GM12892 (cell line): Measurements from ENCODE around the gene UBE2Z. TPM values are rescaled to one million over a fixed set of nuclear protein-coding genes. Genes with fewer than 3 reads are reported as not detected.
"Not testable (repeated sequence)": the region's sequence is repeated elsewhere in the genome, so short reads cannot be mapped to it uniquely, and the experiment has no call there.

Experiments
- DNase-seq: peaks from one replicate; pipeline ENCODE4 v3.0.0; 2011; ENCODE audit not compliant: insufficient read length
- FAIRE-seq: peaks from 2 replicates; lab custom pipeline; 2011; peaks lifted over from hg19 to GRCh38; lab: Jason Lieb, UNC
- POLR2A ChIP-seq: IDR thresholded peaks from 2 replicates; pipeline ENCODE4 v1.6.1; 2011; ENCODE audit warnings: low read depth, low read length, control low read depth
- POLR2AphosphoS5 ChIP-seq: IDR thresholded peaks from 2 replicates; pipeline ENCODE4 v1.6.1; 2011; ENCODE audit warnings: low read depth, low read length, control low read depth
- TAF1 ChIP-seq: IDR thresholded peaks from 2 replicates; pipeline ENCODE4 v1.6.1; 2011; ENCODE audit warnings: low read depth, mild to moderate bottlenecking, control low read depth, low read length, borderline replicate concordance
- polyA plus RNA-seq: library from polyadenylated mRNA; unstranded; fragments of >200 nt; gene quantifications from one replicate; pipeline ENCODE4 v1.2.1, GENCODE V29; 2012; ENCODE audit warnings: missing spikeins, inconsistent platforms; ENCODE audit not compliant: missing spikeins

Gene UBE2Z
- 79.9 TPM for polyA plus RNA-seq

GRCh38 chr17:48908047-48908843 is at the start of gene UBE2Z:
Gene UBE2Z, plus strand, starts transcription at chr17:48908407. Its CDS starts 97 bp downstream, at chr17:48908504.
- DNase-seq (peak; percentile 96), FAIRE-seq (peak; percentile 100)
- peak; percentile 91 for TF ChIP-seq POLR2AphosphoS5
- peak; percentile 63; the same call in 1 of the 2 replicates for TF ChIP-seq TAF1
- peak; percentile 91 for TF ChIP-seq POLR2A

- no peak for DNase-seq
- FAIRE-seq = no peak
- TF ChIP-seq POLR2AphosphoS5 (no peak), TAF1 (no peak), POLR2A (no peak)
Observed at GRCh38 chr17:48860034-48860433, 48.2 kb upstream of the UBE2Z start.

- TF ChIP-seq POLR2AphosphoS5 (no peak), POLR2A (no peak), TAF1 (no peak)
- FAIRE-seq = no peak
- DNase-seq = no peak
Observed at GRCh38 chr17:48860456-48860855, 47.8 kb upstream of the UBE2Z start.

- TF ChIP-seq TAF1 = no peak
- TF ChIP-seq POLR2AphosphoS5 = no peak
- no peak for TF ChIP-seq POLR2A
- DNase-seq (no peak), FAIRE-seq (no peak)
Observed at GRCh38 chr17:48868916-48869500, 39.2 kb upstream of the UBE2Z start.

- DNase-seq = no peak
- FAIRE-seq = no peak
- TF ChIP-seq POLR2AphosphoS5 = no peak
- no peak for TF ChIP-seq POLR2A
- TF ChIP-seq TAF1 = no peak
Observed at GRCh38 chr17:48869821-48870318, 38.3 kb upstream of the UBE2Z start.

- FAIRE-seq (no peak), DNase-seq (no peak)
- no peak for TF ChIP-seq POLR2A
- no peak for TF ChIP-seq POLR2AphosphoS5
- TF ChIP-seq TAF1 = no peak
Observed at GRCh38 chr17:48871035-48871550, 37.1 kb upstream of the UBE2Z start.

GRCh38 chr17:48871551-48872351 is 36.5 kb upstream of the UBE2Z start:
- FAIRE-seq (no peak), DNase-seq (no peak)
- TF ChIP-seq POLR2A (no peak), POLR2AphosphoS5 (no peak), TAF1 (no peak)

GRCh38 chr17:48872409-48872808 is 35.8 kb upstream of the UBE2Z start:
- not testable (repeated sequence) for DNase-seq, FAIRE-seq

GRCh38 chr17:48873209-48873608 is 35.0 kb upstream of the UBE2Z start:
- DNase-seq (no peak), FAIRE-seq (no peak)
- no peak for TF ChIP-seq POLR2A
- TF ChIP-seq POLR2AphosphoS5 = no peak
- TF ChIP-seq TAF1 = no peak

- TF ChIP-seq POLR2AphosphoS5 = no peak
- no peak for TF ChIP-seq POLR2A
- no peak for TF ChIP-seq TAF1
- DNase-seq (no peak), FAIRE-seq (no peak)
Observed at GRCh38 chr17:48873696-48874443, 34.3 kb upstream of the UBE2Z start.
